ENCODE results near the gene GAMT. TPM values are rescaled to one million over a fixed set of nuclear protein-coding genes. Genes with fewer than 3 reads are reported as not detected.
A peak's percentile ranks its signal among the peaks of the same experiment; 100 is the strongest.

Gene GAMT
- total and polyA plus RNA-seq, 2 experiments from 2014 or later = 21.5 to 36.9 TPM

DNA sequence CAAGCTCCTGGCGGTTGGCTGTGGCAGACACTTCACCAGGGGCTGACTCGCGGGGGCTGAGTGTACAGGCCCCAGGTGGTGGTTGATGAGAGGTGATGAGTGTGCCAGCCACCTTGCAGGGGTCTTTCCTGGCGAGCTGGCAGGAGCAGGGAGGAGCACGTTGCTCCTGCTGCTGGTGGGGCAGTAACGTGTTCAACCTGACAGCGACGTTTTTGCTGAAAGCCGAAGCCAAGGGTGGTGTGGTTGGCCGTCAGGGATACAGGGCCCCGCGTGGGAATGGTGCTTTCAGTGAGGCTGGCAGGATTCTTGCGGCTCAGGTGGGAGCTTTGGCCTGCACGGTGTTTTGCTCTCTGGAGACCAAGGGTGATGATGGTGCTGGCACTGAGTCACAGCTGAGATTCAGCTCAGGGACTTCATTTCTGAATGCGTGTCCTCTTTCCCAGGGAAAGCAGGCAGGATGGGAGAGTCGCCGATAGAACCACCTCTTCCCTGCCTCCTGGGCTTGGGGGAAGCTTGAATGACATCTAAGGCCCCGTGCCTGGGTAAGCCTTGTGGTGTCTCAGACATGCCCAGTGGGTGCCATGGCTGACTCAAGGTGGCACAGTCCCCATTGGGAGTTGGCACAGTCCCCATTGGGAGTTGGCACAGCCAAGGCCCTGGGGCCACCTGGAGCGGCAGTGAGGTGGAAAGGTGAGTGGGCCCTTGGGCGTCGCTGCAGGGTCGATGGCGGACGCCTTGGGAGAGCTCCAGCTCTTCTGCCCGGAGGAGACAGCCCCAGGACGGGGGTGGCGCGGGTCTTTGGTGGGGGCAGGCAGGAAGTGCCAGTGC, 14.9 kb upstream of the GAMT start:
- H3K9me3 Mint-ChIP-seq = no peaks in the 10 kb centered on the region
- Histone ChIP-seq H3K4me1 (ENCODE audit: insufficient read depth) (peaks cover 30% of the 10 kb centered on the region), H3K79me2 (replicated peaks; ENCODE audit: insufficient read depth) (peaks cover 93% of the 10 kb centered on the region), H3K9me2 (ENCODE audit: insufficient read depth) (no peaks in the 10 kb centered on the region), H3K4me3 (peak overlapping the region; percentile 39; the same call in 1 of the 2 replicates), H3K27me3 (ENCODE audit: insufficient read depth) (no peaks in the 10 kb centered on the region), H2AFZ (no peak overlapping the region), H3K36me3 (ENCODE audit: insufficient read depth) (peaks cover 12% of the 10 kb centered on the region), H4K20me1 (replicated peaks; ENCODE audit: insufficient read depth) (peaks cover 65% of the 10 kb centered on the region), H3F3A (replicated peaks; ENCODE audit: low read depth) (peaks cover 23% of the 10 kb centered on the region), H3K4me2 (peak overlapping the region; percentile 74), H3K27ac (ENCODE audit: low read depth) (peak overlapping the region; percentile 87; the same call in 1 of the 2 replicates)
- ATAC-seq (no peak), DNase-seq (ENCODE audit: low spot score) (no peak)
- H3K4me1 Mint-ChIP-seq = peaks cover 51% of the 10 kb centered on the region
- peak overlapping the region; percentile 97 for H3K27ac Mint-ChIP-seq
- TF ChIP-seq STAT1 (IDR thresholded peaks at IDR 0.05; ENCODE audit: unreplicated experiment) = no peak
- TF ChIP-seq CREB1 (CRISPR knock-in tag; IDR thresholded peaks at IDR 0.05; ENCODE audit: low read depth) = no peak
- no peak for TF ChIP-seq EZH2phosphoT487 (IDR thresholded peaks at IDR 0.05; ENCODE audit: unreplicated experiment)
- TF ChIP-seq, protein P1, sequence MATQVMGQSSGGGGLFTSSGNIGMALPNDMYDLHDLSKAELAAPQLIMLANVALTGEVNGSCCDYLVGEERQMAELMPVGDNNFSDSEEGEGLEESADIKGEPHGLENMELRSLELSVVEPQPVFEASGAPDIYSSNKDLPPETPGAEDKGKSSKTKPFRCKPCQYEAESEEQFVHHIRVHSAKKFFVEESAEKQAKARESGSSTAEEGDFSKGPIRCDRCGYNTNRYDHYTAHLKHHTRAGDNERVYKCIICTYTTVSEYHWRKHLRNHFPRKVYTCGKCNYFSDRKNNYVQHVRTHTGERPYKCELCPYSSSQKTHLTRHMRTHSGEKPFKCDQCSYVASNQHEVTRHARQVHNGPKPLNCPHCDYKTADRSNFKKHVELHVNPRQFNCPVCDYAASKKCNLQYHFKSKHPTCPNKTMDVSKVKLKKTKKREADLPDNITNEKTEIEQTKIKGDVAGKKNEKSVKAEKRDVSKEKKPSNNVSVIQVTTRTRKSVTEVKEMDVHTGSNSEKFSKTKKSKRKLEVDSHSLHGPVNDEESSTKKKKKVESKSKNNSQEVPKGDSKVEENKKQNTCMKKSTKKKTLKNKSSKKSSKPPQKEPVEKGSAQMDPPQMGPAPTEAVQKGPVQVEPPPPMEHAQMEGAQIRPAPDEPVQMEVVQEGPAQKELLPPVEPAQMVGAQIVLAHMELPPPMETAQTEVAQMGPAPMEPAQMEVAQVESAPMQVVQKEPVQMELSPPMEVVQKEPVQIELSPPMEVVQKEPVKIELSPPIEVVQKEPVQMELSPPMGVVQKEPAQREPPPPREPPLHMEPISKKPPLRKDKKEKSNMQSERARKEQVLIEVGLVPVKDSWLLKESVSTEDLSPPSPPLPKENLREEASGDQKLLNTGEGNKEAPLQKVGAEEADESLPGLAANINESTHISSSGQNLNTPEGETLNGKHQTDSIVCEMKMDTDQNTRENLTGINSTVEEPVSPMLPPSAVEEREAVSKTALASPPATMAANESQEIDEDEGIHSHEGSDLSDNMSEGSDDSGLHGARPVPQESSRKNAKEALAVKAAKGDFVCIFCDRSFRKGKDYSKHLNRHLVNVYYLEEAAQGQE (IDR thresholded peaks at IDR 0.05; ENCODE audit: unreplicated experiment) = no peak
- TF ChIP-seq POLR2AphosphoS5 (IDR thresholded peaks at IDR 0.05; ENCODE audit: low read depth) = no peak
- TF ChIP-seq EZH2 (IDR thresholded peaks at IDR 0.05; ENCODE audit: low read depth, unreplicated experiment) = no peak
- TF ChIP-seq, protein P2, sequence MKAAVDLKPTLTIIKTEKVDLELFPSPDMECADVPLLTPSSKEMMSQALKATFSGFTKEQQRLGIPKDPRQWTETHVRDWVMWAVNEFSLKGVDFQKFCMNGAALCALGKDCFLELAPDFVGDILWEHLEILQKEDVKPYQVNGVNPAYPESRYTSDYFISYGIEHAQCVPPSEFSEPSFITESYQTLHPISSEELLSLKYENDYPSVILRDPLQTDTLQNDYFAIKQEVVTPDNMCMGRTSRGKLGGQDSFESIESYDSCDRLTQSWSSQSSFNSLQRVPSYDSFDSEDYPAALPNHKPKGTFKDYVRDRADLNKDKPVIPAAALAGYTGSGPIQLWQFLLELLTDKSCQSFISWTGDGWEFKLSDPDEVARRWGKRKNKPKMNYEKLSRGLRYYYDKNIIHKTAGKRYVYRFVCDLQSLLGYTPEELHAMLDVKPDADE (IDR thresholded peaks at IDR 0.05) = no peak
- TF ChIP-seq CTCF (conservative IDR thresholded peaks at IDR 0.05; ENCODE audit: low read depth in 2 of 2) = no peak
- TF ChIP-seq, protein P3, sequence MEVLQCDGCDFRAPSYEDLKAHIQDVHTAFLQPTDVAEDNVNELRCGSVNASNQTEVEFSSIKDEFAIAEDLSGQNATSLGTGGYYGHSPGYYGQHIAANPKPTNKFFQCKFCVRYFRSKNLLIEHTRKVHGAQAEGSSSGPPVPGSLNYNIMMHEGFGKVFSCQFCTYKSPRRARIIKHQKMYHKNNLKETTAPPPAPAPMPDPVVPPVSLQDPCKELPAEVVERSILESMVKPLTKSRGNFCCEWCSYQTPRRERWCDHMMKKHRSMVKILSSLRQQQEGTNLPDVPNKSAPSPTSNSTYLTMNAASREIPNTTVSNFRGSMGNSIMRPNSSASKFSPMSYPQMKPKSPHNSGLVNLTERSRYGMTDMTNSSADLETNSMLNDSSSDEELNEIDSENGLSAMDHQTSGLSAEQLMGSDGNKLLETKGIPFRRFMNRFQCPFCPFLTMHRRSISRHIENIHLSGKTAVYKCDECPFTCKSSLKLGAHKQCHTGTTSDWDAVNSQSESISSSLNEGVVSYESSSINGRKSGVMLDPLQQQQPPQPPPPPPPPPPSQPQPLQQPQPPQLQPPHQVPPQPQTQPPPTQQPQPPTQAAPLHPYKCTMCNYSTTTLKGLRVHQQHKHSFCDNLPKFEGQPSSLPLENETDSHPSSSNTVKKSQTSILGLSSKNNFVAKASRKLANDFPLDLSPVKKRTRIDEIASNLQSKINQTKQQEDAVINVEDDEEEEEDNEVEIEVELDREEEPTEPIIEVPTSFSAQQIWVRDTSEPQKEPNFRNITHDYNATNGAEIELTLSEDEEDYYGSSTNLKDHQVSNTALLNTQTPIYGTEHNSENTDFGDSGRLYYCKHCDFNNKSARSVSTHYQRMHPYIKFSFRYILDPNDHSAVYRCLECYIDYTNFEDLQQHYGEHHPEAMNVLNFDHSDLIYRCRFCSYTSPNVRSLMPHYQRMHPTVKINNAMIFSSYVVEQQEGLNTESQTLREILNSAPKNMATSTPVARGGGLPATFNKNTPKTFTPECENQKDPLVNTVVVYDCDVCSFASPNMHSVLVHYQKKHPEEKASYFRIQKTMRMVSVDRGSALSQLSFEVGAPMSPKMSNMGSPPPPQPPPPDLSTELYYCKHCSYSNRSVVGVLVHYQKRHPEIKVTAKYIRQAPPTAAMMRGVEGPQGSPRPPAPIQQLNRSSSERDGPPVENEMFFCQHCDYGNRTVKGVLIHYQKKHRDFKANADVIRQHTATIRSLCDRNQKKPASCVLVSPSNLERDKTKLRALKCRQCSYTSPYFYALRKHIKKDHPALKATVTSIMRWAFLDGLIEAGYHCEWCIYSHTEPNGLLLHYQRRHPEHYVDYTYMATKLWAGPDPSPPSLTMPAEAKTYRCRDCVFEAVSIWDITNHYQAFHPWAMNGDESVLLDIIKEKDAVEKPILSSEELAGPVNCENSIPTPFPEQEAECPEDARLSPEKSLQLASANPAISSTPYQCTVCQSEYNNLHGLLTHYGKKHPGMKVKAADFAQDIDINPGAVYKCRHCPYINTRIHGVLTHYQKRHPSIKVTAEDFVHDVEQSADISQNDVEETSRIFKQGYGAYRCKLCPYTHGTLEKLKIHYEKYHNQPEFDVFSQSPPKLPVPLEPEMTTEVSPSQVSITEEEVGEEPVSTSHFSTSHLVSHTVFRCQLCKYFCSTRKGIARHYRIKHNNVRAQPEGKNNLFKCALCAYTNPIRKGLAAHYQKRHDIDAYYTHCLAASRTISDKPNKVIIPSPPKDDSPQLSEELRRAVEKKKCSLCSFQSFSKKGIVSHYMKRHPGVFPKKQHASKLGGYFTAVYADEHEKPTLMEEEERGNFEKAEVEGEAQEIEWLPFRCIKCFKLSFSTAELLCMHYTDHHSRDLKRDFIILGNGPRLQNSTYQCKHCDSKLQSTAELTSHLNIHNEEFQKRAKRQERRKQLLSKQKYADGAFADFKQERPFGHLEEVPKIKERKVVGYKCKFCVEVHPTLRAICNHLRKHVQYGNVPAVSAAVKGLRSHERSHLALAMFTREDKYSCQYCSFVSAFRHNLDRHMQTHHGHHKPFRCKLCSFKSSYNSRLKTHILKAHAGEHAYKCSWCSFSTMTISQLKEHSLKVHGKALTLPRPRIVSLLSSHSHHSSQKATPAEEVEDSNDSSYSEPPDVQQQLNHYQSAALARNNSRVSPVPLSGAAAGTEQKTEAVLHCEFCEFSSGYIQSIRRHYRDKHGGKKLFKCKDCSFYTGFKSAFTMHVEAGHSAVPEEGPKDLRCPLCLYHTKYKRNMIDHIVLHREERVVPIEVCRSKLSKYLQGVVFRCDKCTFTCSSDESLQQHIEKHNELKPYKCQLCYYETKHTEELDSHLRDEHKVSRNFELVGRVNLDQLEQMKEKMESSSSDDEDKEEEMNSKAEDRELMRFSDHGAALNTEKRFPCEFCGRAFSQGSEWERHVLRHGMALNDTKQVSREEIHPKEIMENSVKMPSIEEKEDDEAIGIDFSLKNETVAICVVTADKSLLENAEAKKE (CRISPR knock-in tag; IDR thresholded peaks at IDR 0.05) = no peak
- no peak for TF ChIP-seq JUNB (IDR thresholded peaks at IDR 0.05; ENCODE audit: unreplicated experiment)
- peaks cover 51% of the 10 kb centered on the region for H3K36me3 Mint-ChIP-seq (ENCODE audit: low read depth)
- peaks cover 30% of the 10 kb centered on the region for H3K27me3 Mint-ChIP-seq (ENCODE audit: insufficient read depth, low read depth, poor library complexity)
- peak overlapping the region; percentile 67 for H3K4me3 Mint-ChIP-seq

Measured in GM23338 (cell line).